A673 (cell line): ENCODE data around the gene RASL11B. TPM values are rescaled to one million over a fixed set of nuclear protein-coding genes. Genes with fewer than 3 reads are reported as not detected.

Source experiments
- BruUV-seq: library from RNA; stranded (reverse); fragments of 400-500 nt; replicated peaks from 2 replicates; lab custom pipeline; 2021; lab: Mats Ljungman, UMichigan
- CTCF ChIA-PET: fragments of 300-600 bp; sonication (Branson Sonifier 250); formaldehyde crosslinking; loops from one replicate; lab custom pipeline; 2022; ENCODE audit warnings: antibody characterized with exemption; lab: Charles Lee
- POLR2A ChIA-PET: fragments of 300-600 bp; sonication (Branson Sonifier 250); formaldehyde crosslinking; loops from one replicate; lab custom pipeline; 2022; ENCODE audit warnings: antibody characterized with exemption; ENCODE audit not compliant: low non-redundant PET; lab: Charles Lee
- DNase-seq: peaks from one replicate; pipeline ENCODE4 v3.0.0-alpha.2; 2015; ENCODE audit warnings: low spot score
- H3K27ac ChIP-seq: fragments of 200-600 bp; sonication (generic); 2 replicates; pipeline ENCODE4 v1.5.1; 2016; ENCODE audit warnings: mixed run types, low read depth, mild to moderate bottlenecking, mixed read lengths, antibody characterized with exemption, low read length; ENCODE audit not compliant: poor library complexity, severe bottlenecking
- H3K27me3 ChIP-seq: fragments of 200-600 bp; sonication (generic); replicated peaks from 2 replicates; pipeline ENCODE4 v1.6.1; 2017; ENCODE audit warnings: mixed run types, low read depth, mild to moderate bottlenecking, mixed read lengths, antibody characterized with exemption, low read length; ENCODE audit not compliant: insufficient read depth, poor library complexity
- H3K36me3 ChIP-seq: fragments of 200-600 bp; sonication (generic); 2 replicates; pipeline ENCODE4 v1.6.1; 2016; ENCODE audit warnings: mixed run types, mild to moderate bottlenecking, mixed read lengths, antibody characterized with exemption, low read length; ENCODE audit not compliant: insufficient read depth, poor library complexity, severe bottlenecking
- H3K4me1 ChIP-seq: fragments of 200-600 bp; sonication (generic); 2 replicates; pipeline ENCODE4 v1.6.1; 2017; ENCODE audit warnings: mixed run types, mild to moderate bottlenecking, mixed read lengths, antibody characterized with exemption, low read length; ENCODE audit not compliant: insufficient read depth, poor library complexity, severe bottlenecking
- H3K4me3 ChIP-seq: fragments of 200-600 bp; sonication (generic); 2 replicates; pipeline ENCODE4 v1.5.1; 2016; ENCODE audit warnings: low read depth, mixed run types, mild to moderate bottlenecking, mixed read lengths, low read length; ENCODE audit not compliant: poor library complexity, severe bottlenecking
- H3K9me3 ChIP-seq: fragments of 200-600 bp; sonication (generic); 2 replicates; pipeline ENCODE4 v1.6.1; 2016; ENCODE audit warnings: mixed run types, low read depth, mild to moderate bottlenecking, mixed read lengths, antibody characterized with exemption, low read length; ENCODE audit not compliant: poor library complexity, severe bottlenecking
- EZH2 ChIP-seq: fragments of 200-600 bp; sonication (generic); IDR thresholded peaks from 2 replicates; pipeline ENCODE4 v1.6.1; 2017; ENCODE audit warnings: borderline replicate concordance, low read depth, mild to moderate bottlenecking, mixed read lengths, antibody characterized with exemption, low read length; ENCODE audit not compliant: poor library complexity, severe bottlenecking
- intact Hi-C: fragments of 100-400 bp; cut with micrococcal nuclease; formaldehyde crosslinking; loops from one replicate; pipeline ENCODE4 v1.10.0; 2022; ENCODE audit not compliant: unreplicated experiment
- total RNA-seq: library from RNA; stranded (reverse); gene quantifications from 2 replicates; pipeline ENCODE4 v1.2.3, GENCODE V29; 2021
- TF ChIP-seq, protein P1 (sequence below): fragments of 300-800, 200-600 bp; sonication (generic); conservative IDR thresholded peaks from 2 replicates; pipeline ENCODE4 v1.5.1; 2017; ENCODE audit warnings: low read depth, mild to moderate bottlenecking, antibody characterized with exemption, low read length, moderate library complexity, mixed read lengths

Gene RASL11B
- total RNA-seq, 1 experiment from 2014 or later, result 0.67 TPM

DNA sequence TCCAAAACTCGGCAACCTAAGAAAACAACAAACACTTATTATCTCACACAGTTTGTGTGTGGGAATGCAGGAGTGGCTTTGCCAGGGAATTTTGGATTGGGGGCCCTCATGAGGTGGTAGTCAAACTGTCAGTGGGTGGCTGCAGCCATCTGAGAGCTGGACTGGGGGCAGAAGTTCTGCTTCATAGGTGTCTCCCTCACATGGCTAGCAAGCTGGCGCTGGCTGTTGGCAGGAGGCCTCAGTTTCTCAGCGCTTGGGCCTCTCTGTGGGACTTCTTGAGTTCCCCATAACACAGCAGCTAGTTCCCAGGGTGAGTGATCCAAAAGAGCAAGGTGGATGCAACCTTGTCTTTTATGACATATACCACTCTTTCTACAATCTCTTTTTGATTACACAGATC is 26.0 kb upstream of the RASL11B start:
- Histone ChIP-seq H3K27me3 (no peaks in the 10 kb centered on the region), H3K4me1 (no peaks in the 10 kb centered on the region), H3K9me3 (no peaks in the 10 kb centered on the region), H3K27ac (no peak overlapping the region), H3K4me3 (no peak overlapping the region), H3K36me3 (no peaks in the 10 kb centered on the region)
- no TSS peak for BruUV-seq
- ChIA-PET CTCF (no interaction called here), POLR2A (no interaction called here)
- intact Hi-C loops, result no loop called here
- no peak for DNase-seq
- TF ChIP-seq, protein P1, sequence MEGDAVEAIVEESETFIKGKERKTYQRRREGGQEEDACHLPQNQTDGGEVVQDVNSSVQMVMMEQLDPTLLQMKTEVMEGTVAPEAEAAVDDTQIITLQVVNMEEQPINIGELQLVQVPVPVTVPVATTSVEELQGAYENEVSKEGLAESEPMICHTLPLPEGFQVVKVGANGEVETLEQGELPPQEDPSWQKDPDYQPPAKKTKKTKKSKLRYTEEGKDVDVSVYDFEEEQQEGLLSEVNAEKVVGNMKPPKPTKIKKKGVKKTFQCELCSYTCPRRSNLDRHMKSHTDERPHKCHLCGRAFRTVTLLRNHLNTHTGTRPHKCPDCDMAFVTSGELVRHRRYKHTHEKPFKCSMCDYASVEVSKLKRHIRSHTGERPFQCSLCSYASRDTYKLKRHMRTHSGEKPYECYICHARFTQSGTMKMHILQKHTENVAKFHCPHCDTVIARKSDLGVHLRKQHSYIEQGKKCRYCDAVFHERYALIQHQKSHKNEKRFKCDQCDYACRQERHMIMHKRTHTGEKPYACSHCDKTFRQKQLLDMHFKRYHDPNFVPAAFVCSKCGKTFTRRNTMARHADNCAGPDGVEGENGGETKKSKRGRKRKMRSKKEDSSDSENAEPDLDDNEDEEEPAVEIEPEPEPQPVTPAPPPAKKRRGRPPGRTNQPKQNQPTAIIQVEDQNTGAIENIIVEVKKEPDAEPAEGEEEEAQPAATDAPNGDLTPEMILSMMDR, result no peak
- TF ChIP-seq EZH2, result no peak

DNA sequence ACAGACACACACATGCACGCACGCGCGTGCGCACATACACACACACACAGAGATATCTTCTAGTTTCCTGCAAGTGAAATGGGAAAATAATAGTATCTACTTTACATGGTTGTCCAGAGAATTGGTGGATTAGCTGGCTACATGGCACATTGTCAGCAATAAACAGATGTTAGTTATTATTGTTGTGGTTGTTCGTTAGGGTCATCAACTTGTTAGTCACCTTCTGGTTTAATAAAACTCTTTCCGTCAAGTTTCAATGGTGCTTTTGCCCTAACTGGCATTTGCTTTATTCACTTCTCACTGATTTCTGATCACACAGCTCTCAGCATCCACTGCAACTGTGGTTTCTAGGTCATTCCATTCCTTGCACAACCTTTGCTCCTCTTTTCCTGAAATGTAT is 25.4 kb upstream of the RASL11B start:
- intact Hi-C loops, result no loop called here
- no TSS peak for BruUV-seq
- Histone ChIP-seq H3K4me1 (no peaks in the 10 kb centered on the region), H3K36me3 (no peaks in the 10 kb centered on the region), H3K9me3 (no peaks in the 10 kb centered on the region), H3K4me3 (no peak overlapping the region), H3K27ac (no peak overlapping the region), H3K27me3 (no peaks in the 10 kb centered on the region)
- POLR2A ChIA-PET, result no interaction called here
- no peak for DNase-seq
- no peak for TF ChIP-seq EZH2
- TF ChIP-seq, protein P1, result no peak
- CTCF ChIA-PET, result no interaction called here

DNA sequence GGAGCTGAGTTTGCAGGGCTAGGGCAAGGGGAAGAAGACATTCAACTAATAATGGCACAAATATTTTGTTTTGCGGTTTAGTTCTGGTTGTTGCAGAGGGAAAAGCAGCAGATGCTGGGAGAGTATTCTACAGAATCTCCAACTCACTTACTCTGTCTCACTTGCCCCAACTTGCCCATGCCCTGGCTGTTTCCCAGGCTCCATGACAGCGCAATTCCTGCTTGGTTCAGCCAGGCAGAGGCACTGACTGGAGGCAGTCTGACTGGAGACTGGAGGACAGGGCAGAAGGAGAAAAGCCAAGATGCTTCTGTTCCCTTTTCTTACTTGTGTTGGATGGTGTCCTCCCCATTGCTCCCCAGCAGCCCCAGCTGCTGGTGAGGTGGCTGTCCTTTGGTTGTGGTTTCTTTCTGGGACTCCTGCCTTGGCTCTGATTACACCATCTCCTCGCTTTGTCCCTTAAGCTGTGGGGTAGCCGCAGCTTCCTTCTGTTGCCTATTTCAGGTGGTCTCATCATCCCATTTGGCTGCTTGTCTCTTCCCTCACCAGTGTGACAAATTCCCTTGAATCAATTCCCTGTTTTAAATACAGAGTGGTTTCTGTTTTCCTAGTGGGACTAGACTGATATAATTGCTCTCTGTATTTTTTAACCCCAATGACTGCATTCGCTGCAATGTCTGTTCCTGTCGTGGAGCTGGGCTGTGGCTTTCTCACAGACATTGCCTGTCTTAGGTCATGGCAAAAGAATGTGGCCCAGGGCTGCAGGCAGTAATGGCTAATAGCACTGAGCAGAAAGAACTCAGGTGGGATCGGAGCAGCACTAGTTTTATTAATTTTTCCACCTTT is 24.2 kb upstream of the RASL11B start:
- ChIA-PET CTCF (no interaction called here), POLR2A (no interaction called here)
- H3K36me3 ChIP-seq, result no peaks in the 10 kb centered on the region
- H3K4me3 ChIP-seq, result no peak overlapping the region
- no peaks in the 10 kb centered on the region for H3K27me3 ChIP-seq
- TF ChIP-seq, protein P1, result no peak
- no peak for TF ChIP-seq EZH2
- no TSS peak for BruUV-seq
- DNase-seq, result no peak
- H3K9me3 ChIP-seq, result no peaks in the 10 kb centered on the region
- intact Hi-C loops, result no loop called here
- no peaks in the 10 kb centered on the region for H3K4me1 ChIP-seq
- no peak overlapping the region for H3K27ac ChIP-seq
